ENCODE results near the gene MRPL47. TPM values are rescaled to one million over a fixed set of nuclear protein-coding genes. Genes with fewer than 3 reads are reported as not detected.

Gene MRPL47
- total RNA-seq (2022; extraction: Qiagen RNA extraction; ENCODE audit: low read depth) = 36.0 to 47.7 TPM (median 38.8 TPM) in 5 replicates

GRCh38 chr3:179604321-179605078 lies at the start of gene MRPL47, which contains the start of gene NDUFB5:
MRPL47 (minus strand) TSS chr3:179604638; CDS start chr3:179604624, 14 bp downstream.
NDUFB5 (plus strand) TSS chr3:179604794; CDS start chr3:179604816, 22 bp downstream.

GRCh38 chr3:179652447-179653095 lies 48.1 kb upstream of the MRPL47 start, which contains the start of gene USP13:
USP13 (plus strand) TSS chr3:179653040; CDS start chr3:179653226, 186 bp downstream.

GRCh38 chr3:179562591-179563270 lies 41.7 kb downstream of the MRPL47 start, which contains the start of gene ACTL6A:
ACTL6A (plus strand) TSS chr3:179562926; CDS start chr3:179563093, 167 bp downstream.

Other genes with a start within 250 kb of the MRPL47 start
- gene GNB4, start 153.2 kb downstream of the MRPL47 start, total RNA-seq (2022; extraction: Qiagen RNA extraction; ENCODE audit: low read depth) = 7.9 to 14.3 TPM (median 11.6 TPM) in 5 replicates
- gene ACTL6A, start 41.7 kb downstream of the MRPL47 start, total RNA-seq (2022; extraction: Qiagen RNA extraction; ENCODE audit: low read depth) = 48.1 to 77.9 TPM (median 56.1 TPM) in 5 replicates
- gene NDUFB5, start 156 bp upstream of the MRPL47 start, total RNA-seq (2022; extraction: Qiagen RNA extraction; ENCODE audit: low read depth) = 46.4 to 53.6 TPM (median 48.5 TPM) in 5 replicates
- gene USP13, start 48.4 kb upstream of the MRPL47 start, total RNA-seq (2022; extraction: Qiagen RNA extraction; ENCODE audit: low read depth) = 8.4 to 11.1 TPM (median 10.5 TPM) in 5 replicates